HL-60/S4 (cell line): ENCODE results near the gene ZNF606.
"Not testable (repeated sequence)": the region's sequence is repeated elsewhere in the genome, so short reads cannot be mapped to it uniquely, and the experiment has no call there.

Source experiments
- in situ Hi-C: fragments of 300-500 bp; cut with MboI; formaldehyde crosslinking; loops from 2 replicates; pipeline ENCODE4 v1.14.3; 2022; ENCODE audit warnings: low sequenced_read_pairs

Gene ZNF606

DNA sequence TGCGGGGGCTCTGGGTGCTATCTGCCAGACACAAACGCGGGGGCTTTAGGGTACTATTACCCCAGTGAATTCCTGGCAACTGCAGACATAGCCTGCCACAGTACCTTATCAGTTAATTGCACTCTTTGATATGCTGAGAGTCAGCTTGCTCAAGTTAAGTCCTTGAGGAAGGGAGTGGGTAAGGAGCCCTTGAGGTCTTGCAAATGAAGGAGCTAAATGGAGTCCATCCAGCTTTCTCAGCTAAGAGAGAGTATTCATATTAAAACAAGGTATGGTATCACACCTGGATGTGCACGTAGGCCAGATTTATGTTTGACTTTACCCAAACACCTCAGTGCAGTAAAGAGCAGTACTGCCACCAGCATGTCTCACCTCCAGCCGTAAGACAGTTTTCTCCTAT is 11.5 kb upstream of the ZNF606 start:
- in situ Hi-C loops = no loop called here

DNA sequence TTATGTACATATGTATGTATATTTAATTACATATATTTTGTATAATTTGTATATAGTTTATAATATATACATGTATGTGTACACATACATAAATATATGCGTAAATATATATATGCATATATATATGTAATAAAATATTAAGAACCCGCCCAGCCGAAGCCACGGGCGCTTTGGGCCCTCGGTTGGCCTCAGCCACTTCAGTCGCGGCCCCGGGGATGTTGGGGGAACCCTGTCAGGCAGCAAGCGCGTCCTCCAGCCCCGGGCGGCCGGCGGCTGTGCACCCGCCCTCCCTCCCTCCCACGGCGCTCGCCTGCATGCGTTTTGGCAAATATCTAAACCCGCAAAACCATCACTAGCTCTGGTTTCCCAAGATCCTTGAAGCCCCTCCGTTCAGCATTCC is 7.9 kb upstream of the ZNF606 start:
- in situ Hi-C loops = no loop called here

DNA sequence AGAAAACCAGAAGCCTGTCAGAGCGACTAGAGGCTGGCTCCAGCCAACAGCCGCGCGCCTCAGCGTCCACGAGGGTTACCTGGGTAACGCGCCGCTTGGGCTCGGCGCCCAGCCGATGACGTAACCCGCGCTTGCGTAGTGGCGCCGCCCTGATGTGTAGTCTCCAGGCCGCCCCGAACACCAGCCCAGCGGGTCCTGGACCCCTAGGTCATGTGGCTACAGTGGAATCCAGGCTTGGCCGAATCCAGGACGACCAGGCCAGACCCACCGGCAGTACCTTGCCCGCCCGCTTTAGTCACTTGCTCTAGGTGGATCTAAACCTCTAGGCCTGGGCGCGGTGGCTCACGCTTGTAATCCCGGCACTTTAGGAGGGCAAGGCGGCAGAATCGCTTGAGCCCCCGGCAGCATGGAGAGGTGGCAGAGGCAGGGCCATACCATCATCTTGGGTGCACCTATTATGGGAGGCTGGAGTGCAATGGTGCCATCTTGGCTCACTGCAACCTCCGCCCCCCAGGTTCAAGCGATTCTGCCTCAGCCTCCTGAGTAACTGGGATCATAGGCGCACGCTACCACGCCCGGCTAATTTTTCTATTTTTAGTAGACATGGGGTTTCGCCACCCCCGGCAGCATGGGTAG is 7.2 kb upstream of the ZNF606 start:
- in situ Hi-C loops = no loop called here

DNA sequence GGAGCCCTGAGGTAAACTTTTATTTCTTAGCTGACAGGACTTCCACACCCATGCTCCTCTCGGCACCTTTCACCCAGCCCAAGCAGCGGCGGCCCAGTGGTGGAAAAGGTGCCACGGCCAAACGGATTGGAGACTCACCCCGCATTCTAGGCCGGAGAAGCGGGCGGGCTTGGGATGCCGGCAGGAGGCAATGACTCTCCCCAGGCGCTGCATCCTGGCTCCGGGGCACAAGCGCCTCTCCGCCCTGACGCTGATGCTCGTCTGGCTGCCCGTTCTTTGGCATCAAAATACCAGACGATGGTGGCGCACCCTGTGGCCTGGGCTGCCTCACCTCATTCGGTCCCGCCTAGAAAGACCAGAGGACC is 6.7 kb upstream of the ZNF606 start:
- in situ Hi-C loops = no loop called here

DNA sequence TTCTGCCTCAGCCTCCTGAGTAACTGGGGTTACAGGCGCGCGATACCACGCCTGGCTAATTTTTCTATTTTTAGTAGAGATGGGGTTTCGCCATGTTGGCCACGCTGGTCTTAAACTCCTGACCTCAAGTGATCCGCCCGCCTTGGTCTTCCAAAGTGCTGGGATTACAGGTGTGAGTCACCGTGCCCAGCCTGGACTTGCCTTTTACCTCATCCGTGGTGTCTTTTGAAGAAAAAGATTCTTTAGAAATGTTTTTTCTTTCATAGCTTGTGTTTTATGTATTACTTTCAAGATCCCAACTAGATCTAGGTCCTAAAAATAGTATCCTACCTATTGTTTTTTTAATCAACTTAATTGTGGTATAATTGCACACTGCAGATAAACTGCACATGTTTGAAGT is 6.3 kb upstream of the ZNF606 start:
- in situ Hi-C loops = not testable (repeated sequence)

DNA sequence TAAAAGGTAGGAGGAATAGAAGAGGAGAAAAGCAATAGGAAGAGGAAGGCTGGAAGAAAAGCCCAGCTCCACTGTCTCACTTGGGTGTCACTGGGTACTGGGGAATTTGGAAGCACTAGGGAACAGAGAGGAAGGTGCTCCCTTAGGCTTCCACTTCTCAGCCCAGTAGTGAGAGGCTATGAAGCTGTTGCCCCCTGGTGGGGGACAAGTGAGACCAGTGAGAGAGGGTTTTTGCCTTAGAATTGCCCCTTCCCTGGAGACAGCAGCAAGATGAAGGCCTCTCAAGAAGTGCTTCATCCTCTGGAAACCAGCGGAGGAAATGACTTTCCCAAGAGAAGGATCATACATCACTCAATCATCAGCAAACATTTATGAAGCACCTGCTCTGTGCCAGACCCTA is 4.7 kb upstream of the ZNF606 start:
- in situ Hi-C loops = no loop called here

DNA sequence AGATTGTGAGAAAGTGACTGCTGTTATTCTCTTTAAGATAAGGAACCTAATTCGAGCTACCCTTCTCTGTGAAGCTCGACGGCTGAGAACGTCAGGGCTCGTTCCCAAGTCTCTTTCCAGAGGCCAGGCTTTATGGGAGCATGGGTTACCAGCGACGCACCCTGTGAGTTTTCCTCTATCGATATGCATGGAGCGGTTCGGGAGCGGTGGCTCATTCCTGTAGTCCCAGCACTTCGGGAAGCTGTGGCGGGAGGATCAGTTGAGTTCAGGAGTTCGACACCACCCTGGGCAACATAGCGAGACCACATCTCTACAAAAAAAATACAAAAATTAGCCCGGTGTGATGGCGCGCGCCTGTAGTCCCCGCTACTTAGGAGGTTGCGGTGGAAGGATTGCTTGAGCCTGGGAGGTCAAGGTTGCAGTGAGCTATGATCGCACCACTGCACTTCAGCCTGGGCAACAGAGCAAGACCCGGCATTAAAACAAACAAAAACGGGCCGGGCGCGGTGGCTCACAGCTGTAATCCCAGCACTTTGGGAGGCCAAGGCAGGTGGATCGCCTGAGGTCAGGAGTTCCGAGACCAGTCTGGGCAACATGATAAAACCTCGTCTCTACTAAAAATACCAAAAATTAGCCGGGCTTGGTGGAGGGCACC is 681 bp upstream of the ZNF606 start:
- in situ Hi-C loops = no loop called here

DNA sequence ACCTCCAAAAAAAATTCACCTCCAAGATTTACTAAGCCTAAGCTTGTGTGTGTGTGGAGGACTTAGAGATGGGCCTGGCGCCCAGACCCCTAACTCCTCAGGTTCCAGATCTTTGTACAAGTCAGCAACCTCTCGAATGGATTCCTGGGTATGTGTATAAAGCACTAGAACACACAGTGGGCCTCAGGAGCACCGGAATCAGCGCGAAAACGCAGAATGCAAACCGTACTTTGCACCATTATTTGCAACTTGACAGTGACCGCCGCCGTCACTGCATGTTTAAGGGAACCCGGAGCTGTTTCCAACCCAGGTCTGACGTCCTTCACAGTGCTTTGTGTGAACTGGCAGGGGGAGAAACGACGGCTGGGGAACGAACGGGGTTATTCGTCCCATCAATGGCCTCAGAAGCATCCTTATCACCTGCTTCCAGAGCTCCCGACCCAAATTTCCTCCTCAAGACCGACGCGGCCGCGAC is 688 bp downstream of the ZNF606 start:
- in situ Hi-C loops = no loop called here

DNA sequence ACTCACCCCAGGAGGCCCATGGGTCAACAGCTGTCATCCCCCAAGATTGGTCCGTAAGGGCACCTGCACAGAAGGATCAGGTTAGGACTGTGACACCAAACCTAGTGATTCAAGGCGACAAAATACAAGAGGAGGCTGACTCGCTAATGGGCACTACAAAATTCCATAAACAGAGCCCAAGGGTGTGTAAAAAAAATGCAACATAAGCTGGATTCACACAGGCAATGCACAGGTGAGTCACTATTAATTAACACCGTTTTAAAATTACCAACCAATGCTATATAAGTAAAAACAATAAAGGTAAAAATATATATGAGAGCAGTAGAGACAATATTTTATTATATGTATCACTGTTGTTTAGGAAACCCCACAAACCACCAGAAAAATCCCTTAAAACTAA is 1.9 kb downstream of the ZNF606 start:
- in situ Hi-C loops = no loop called here

DNA sequence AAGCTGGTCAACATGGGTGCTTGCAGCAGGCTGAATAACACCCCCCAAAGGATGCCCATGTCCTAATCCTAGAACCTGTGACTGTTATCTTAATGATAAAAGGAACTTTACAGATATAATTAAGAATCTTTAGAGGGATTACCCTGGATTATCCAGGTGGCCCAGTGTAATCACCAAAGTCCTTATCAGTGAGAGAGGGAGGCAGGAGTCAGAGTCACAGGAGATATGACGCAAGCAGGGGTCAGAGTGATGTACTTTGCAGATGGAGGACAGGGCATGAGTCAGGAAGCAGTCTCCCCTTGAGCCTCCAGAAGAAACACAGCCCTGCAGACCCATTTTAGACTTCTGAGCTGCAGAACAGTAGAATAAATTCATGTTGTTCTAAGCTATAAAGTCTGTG is 9.8 kb downstream of the ZNF606 start:
- in situ Hi-C loops = no loop called here

DNA sequence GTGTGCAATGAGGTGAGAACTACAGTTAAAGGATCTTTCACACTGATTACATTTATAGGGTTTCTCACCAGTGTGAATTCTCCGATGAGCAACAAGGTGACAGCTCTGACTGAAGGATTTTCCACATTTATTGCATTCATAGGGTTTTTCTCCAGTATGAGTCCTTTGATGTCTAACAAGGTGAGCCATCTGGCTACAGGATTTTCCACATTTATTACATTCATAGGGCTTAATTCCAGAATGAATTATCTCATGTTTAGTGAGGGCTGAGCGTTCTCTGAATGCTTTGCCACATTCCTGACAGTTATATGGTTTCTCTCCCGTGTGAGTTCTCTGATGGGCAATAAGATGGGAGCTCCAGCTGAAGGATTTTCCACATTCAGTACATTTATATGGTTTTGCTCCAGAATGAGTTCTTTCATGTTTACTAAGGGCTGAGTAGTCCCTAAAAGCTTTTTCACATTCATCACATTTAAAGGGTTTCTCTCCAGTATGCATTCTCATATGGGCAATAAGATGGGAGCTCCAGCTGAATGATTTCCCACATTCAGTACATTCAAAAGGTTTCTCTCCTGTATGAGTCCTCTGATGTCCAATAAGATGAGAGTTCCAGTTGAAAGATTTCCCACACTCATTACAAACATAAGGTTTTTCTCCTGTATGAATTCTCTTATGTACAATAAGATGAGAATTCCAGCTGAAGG is 23.9 kb downstream of the ZNF606 start:
- in situ Hi-C loops = no loop called here

DNA sequence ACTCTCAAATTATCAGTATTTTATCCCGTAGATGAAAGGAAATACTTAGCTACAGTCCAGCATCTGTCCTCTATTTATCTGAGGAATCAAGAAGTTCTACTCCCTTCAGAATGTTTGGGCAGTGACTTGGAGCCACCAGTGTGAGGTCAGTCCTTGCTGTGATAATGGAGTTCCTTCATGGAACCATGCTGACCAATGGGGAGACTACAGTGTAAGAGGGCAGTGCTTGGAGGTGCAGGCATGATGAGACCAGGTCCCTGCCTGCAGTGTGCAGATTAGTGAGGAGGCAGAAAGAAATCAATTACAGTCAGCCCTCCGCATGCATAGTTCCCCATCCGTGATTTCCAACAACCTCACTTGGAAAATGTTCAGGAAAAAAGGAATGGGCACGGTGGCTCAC is 28.2 kb downstream of the ZNF606 start, which contains the start of gene C19orf18:
C19orf18 (minus strand) TSS at position 101 of the 400 bp plus-strand sequence. CDS start 102 bp downstream, outside the sequence.
- in situ Hi-C loops = no loop called here

DNA sequence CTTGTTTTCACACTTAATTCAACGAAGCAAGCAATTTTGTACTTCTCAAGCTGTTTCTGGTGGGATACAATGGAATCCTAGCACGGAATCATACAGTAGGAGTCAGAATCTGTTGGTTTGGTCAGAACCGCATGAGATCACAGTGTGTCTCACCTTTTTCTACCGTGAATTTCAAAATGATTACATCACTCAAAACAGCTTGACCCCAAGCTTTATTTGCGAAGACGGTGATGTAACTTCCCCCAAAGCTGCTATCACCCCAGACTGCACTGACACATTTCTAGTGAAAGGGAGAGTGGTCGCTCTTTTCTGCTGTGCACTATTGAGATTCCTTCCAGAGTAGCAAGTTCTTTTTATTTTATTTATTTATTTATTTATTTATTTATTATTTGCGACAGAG is 37.9 kb downstream of the ZNF606 start:
- in situ Hi-C loops = no loop called here

DNA sequence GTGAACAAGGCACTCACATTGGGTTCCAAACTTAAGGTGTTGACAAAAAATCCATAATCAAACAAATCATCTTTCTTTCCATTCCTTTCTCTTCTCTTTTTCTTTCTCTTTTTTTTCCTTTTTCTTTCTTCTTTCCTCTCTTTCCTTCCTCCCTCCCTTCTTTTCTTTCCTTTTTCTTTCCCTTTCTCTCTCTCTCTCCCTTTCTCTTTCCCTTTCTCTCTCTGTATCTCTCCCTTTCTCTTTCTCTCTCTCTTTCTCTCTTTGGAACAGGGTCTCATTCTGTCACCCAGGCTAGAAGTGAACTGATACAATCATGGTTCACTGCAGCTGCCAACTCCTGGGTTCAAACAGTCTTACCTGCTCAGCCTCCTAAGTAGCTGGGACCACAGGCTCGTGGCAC is 40.8 kb downstream of the ZNF606 start:
- in situ Hi-C loops = no loop called here

DNA sequence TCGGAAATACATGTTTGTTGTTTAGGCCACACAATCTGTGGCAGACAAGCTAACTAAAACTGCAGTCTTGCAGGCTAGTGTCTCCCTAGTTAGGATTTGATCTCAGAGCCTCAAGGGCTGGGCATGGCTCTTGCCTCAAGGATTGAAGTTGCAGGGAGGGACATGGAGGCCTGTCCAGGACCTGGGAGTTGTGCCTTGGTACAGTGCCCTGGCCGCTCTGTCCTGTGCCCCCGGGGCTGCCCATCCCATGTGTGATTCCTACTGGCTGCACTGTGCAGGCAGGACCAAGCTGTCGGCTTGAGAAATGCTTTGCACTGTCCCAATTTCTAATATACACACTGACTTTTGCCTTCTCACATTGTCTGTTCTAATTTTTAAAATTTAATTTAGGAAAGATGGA is 47.6 kb downstream of the ZNF606 start:
- in situ Hi-C loops = no loop called here

DNA sequence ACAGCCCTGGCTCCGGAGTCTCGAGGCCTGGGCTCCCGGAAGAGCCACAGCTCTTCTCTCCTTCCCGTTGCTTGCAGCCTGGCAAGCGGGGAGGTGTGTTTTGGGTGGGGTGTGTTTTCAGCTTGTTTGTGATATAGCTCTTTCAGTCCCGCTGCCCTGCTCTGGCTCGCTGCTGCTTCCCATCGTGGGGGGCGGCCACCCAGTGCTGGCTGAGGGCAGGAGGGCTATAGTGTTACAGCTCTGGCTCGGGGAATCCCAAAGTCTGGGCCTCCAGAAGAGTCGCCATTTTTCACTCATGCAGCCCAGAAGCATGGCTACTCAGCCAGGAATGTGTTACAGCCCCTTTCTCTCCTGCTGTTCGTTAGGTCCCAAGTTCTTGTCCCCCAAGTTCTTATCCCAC is 52.9 kb downstream of the ZNF606 start:
- in situ Hi-C loops = no loop called here

DNA sequence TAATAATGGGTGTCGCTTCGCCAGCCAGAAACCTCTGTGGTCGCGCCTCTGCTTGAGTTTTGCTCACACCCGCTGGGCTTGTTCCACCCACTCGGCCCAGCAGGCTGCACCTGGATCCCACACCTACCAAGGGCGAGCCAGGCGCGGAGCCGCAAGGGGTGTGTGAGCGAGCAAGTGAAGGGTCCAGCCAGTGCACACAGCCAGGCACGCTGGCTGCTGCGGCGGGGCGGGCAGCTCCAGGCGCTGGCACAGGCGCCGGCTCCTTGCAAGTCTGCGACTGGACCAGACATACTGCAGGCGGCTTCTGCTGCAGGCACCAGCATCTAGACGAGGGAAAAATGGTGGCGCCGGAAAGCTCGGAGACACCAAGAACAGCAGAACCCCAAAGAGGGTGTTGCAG is 53.3 kb downstream of the ZNF606 start:
- in situ Hi-C loops = no loop called here

DNA sequence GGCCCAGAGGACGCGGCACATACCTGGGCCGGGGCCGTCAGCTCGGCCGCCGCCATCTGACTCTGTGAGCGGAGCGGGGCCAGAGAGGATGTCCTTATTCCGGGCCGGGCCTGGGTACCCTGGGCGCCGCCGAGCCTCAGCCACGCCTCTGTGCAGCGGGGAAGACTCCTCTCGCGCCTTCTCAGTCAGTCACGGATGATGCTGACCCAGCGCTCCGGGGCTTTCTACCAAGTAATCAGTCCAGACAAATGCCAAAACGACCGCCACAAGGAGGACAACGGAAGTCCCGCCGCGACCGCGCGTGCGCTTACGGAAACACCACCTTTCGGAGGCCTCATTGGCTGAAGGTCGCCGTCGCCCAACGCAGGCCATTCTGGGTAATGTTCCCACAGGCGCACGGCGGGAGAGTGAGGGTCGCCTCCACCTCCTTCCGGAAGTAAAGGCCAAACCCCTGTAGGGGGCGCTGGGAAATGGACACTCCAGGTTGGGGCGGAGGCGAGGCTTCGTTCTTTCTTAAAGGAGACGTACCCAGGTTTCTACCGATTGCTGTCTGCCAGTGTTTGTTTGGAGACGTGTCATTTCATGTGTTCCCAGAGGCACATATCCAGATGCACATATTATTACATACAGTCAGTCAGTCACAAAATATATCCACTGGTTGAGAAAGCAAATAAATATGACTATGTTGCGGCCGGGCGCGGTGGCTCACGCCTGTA is 55.0 kb downstream of the ZNF606 start, which contains the start of gene ZNF256:
ZNF256 (minus strand) TSS at position 288 of the 716 bp plus-strand sequence; CDS start at position 56, 232 bp downstream.
- in situ Hi-C loops = no loop called here

DNA sequence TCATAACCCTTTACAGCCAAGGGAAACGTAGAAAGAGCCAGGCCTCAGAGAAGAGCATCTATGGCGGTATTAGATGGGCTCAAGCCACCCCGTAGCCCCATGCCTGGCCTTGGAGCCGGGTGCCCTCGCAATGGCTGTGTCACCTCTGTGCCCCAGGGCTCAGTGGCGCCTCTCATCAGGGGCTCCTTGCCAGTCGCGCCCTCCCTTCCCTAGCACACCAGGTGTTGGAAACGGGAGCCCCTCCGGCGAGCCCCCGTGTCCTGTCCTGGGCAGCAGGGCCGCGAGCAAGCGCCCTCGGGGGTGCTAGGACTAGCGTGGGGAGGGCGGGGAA is 55.6 kb downstream of the ZNF606 start:
- in situ Hi-C loops = no loop called here

DNA sequence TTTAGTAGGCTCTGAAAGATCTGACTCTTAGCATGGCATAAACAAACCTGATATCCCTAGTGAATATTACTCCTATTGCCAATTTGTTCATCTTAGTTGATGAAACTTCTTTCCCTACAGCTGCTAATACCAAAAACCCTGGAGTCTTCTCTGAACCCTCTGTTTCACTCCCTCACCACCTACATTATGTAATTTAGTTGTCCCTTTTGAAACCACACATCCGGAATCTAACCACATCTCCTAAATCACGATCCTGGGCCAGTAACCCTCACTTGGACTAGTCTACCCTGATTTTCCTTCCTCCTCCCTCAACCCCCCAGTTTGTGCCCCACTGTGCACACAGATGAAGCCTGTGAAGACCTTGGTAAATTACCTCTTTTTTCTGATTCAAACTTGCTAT is 56.3 kb downstream of the ZNF606 start:
- in situ Hi-C loops = no loop called here

DNA sequence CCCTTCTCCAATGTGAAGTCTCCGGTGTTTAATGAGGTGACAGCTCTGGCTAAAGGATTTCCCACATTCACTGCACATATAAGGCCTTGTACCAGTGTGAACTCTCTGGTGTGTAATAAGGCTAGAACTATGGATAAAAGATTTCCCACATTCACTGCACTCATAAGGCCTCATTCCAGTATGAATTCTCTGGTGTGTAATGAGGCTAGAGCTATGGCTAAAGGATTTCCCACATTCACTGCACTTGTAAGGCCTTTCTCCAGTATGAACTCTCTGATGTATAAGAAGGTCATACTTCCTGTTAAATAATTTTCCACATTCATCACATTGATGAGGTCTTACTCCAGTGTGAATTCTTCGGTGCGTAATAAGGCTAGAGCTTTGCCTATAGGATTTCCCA is 61.0 kb downstream of the ZNF606 start:
- in situ Hi-C loops = no loop called here

DNA sequence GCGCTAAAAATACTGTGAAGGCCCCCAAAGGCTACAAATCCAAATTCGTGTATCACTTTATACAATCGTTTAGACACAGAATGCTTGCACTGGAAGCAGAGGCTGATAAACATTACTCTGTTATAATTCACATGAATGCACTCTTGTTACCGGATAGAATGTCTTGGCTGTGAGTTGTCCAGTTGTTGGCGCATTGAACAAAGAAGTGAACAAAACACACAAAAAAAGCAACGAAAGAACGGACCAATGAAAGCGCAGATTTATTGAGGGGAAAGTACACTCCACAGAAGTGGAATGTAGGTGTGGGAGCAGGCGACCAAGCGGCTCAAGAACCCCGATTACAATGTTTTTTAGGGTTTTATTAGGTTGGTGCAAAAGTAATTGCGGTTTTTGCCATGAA is 66.9 kb downstream of the ZNF606 start:
- in situ Hi-C loops = no loop called here
